ENCODE results near the gene AUP1. TPM values are rescaled to one million over a fixed set of nuclear protein-coding genes. Genes with fewer than 3 reads are reported as not detected.
A peak's percentile ranks its signal among the peaks of the same experiment; 100 is the strongest.

Gene AUP1
- total RNA-seq, 1 experiment from 2014 or later, result 150 TPM

DNA sequence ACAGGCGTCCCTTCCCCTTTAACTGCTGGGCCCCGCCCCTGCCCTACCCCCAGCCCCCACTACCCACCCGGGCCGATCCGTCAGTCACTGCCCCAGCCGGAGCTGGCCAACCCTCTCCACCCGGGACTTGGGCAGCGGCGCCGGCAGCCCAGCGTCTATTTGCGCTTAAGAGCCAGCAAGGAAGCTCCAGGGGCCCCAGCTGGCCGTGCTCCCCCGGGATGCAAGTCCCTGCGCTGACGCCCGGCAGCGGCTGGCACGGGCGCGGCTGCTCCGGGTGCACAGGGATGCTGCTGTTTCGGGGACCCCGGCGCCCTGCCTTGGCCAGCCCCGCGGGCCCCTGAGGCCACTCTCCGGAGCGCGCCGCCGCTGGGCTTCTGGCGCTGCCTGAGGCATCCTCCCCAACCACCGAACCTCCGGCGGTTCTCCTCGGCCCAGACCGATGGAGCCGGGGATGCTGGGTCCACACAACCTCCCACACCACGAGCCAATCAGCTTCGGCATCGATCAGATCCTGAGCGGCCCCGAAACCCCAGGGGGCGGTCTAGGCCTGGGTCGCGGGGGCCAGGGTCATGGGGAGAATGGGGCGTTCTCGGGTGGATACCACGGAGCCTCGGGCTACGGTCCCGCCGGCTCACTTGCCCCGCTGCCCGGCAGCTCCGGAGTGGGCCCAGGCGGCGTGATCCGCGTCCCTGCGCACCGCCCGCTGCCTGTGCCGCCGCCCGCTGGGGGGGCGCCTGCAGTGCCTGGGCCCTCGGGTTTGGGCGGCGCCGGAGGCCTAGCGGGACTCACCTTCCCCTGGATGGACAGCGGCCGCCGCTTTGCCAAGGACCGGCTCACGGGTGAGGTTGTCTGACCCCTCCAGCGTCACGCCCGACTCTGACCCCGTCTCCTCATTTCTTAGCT is 14.9 kb downstream of the AUP1 start, which contains the start of gene TLX2:
TLX2 (plus strand) TSS at position 83 of the 903 bp plus-strand sequence; CDS start at position 440, 357 bp downstream.
- no peak for DNase-seq (ENCODE audit: low spot score)

- DNase-seq (ENCODE audit: low spot score), result no peak
These were observed 15.7 kb downstream of the AUP1 start for GRCh38 chr2:74513605-74514367.

DNA sequence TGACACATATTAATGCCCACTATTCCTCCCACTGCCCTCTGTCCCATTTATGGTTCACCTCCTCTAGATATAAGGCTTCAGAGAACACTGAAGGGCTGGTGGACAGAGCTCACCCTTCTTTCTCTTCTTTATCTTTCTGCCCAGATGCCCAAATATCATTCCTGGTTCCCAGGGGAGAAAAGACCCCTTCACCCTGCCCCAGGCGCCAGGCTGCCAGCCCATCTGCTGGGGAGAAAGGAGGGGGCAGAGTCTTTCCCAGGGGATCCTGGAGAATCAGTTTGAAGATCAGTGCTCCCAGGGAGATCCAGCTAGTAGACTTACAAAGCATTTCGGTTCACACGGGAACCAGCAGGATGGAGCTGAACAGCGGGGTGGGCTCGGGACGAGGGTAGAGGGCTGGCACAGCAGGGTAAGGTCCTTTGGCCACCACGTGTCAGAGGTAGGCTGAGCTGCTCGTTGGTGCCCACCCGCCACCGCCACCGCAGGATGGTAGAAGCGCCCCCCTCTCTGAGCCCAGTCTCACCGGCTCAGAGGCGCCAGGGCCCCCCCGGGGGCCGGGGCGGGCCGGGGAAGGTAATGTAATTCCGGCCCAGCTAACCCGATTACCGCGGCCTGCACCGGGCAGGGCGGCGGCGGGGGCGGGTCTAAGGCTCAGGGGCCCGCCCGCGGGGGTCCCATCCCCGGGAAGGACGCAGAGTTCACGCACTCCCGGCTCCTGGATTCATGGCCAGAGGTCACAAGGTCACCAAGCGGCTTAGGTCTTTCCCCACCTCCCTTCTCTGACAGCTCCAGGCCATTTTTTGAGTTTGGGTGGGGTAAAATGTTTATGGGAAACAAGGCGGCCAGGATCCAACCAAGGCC is 16.5 kb downstream of the AUP1 start:
- DNase-seq (ENCODE audit: low spot score), result no peak

GRCh38 chr2:74511104-74511989 is 18.2 kb downstream of the AUP1 start:
- DNase-seq (ENCODE audit: low spot score), result no peak

GRCh38 chr2:74510272-74510671 is 19.2 kb downstream of the AUP1 start:
- no peak for DNase-seq (ENCODE audit: low spot score)

GRCh38 chr2:74507926-74508520 is 21.5 kb downstream of the AUP1 start:
- DNase-seq (ENCODE audit: low spot score), result peak; percentile 44

- peak; percentile 98 for DNase-seq (ENCODE audit: low spot score)
These were observed 22.2 kb downstream of the AUP1 start, which contains the start of gene PCGF1 for GRCh38 chr2:74507145-74507925. PCGF1 (minus strand) TSS chr2:74507695; CDS start chr2:74507668, 27 bp downstream.

- no peak for DNase-seq (ENCODE audit: low spot score)
These were observed 23.9 kb downstream of the AUP1 start for GRCh38 chr2:74505448-74506246.

- DNase-seq (ENCODE audit: low spot score), result no peak
These were observed 24.9 kb downstream of the AUP1 start for GRCh38 chr2:74504591-74504990.

- DNase-seq (ENCODE audit: low spot score), result no peak
These were observed 25.7 kb downstream of the AUP1 start for GRCh38 chr2:74503506-74504475.

GRCh38 chr2:74502720-74503505 is 26.6 kb downstream of the AUP1 start:
- DNase-seq (ENCODE audit: low spot score), result peak; percentile 42

GRCh38 chr2:74502147-74502719 is 27.3 kb downstream of the AUP1 start:
- no peak for DNase-seq (ENCODE audit: low spot score)

- no peak for DNase-seq (ENCODE audit: low spot score)
These were observed 28.0 kb downstream of the AUP1 start for GRCh38 chr2:74501335-74502071.

DNA sequence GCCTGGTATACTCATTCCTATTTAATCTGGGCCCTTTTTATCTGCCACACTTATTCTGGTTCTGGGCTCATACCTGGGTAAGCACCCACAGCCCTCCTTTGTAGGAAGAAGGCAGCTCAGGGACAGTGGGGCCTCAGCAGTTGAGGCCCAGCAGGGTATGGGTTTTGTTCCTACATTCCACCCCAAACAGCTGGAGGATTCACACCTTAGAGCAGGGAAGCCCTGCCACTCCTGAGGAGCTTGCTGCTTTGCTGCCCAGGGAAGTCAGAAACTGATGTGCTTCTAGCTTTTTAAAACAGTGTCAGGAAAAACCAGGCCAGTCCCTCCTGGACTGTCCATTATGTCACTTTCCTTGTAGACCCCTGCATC is 28.9 kb downstream of the AUP1 start:
- no peak for DNase-seq (ENCODE audit: low spot score)

GRCh38 chr2:74499940-74500577 is 29.4 kb downstream of the AUP1 start:
- no peak for DNase-seq (ENCODE audit: low spot score)

Measured in A172 (cell line).